BLaER1 treated with 17β-estradiol and CSF1 and Interleukin-3, amounts not matched to agents 10 nM and 100 nM (cell line): Measurements from ENCODE around the gene CBY2.
"Not testable (repeated sequence)": the region's sequence is repeated elsewhere in the genome, so short reads cannot be mapped to it uniquely, and the experiment has no call there.

ENCODE experiments used
- H3K27ac ChIP-seq, 11 experiments: shearing (Covaris generic); formaldehyde crosslinking; 2 replicates each; pipeline ENCODE4 v1.8.1; 2022
- H3K27me3 ChIP-seq, 11 experiments: shearing (Covaris generic); formaldehyde crosslinking; 2 replicates each; pipeline ENCODE4 v1.8.1; 2022
- H3K36me3 ChIP-seq, 11 experiments: shearing (Covaris generic); formaldehyde crosslinking; 2 replicates each; pipeline ENCODE4 v1.8.1; 2022
- H3K4me1 ChIP-seq, 10 experiments: shearing (Covaris generic); formaldehyde crosslinking; 2 replicates each; pipeline ENCODE4 v1.8.1; 2022
- H3K4me2 ChIP-seq, 11 experiments: shearing (Covaris generic); formaldehyde crosslinking; 2 replicates each; pipeline ENCODE4 v1.8.1; 2022
- H3K4me3 ChIP-seq, 10 experiments: shearing (Covaris generic); formaldehyde crosslinking; 2 replicates each; pipeline ENCODE4 v1.8.1; 2022
- H3K9ac ChIP-seq, 11 experiments: shearing (Covaris generic); formaldehyde crosslinking; 2 replicates each; pipeline ENCODE4 v1.8.1; 2022
- H3K9me3 ChIP-seq, 11 experiments: shearing (Covaris generic); formaldehyde crosslinking; replicated peaks in 1 of 11; 2 replicates each; pipeline ENCODE4 v1.8.1; 2022
- H4K20me1 ChIP-seq, 11 experiments: shearing (Covaris generic); formaldehyde crosslinking; 2 replicates each; pipeline ENCODE4 v1.8.1; 2022
- Cebpa-rat ChIP-seq, 11 experiments: shearing (Covaris generic); IDR thresholded peaks; 2 replicates each; pipeline ENCODE4 v1.8.1; 2022

Gene CBY2

GRCh38 chr13:45702088-45702487, at the start of gene CBY2:
Gene CBY2, plus strand, starts transcription at chr13:45702320. Its CDS starts 71 bp downstream, at chr13:45702391.
- Histone ChIP-seq H3K9ac (no peak within 1 kb of the TSS), H3K27me3 (no peaks in the 10 kb centered on the region), H3K4me3 (no peak within 1 kb of the TSS), H3K9me3 (no peaks in the 10 kb centered on the region), H3K36me3 (no peaks in the 10 kb centered on the region), H3K4me2 (no peak within 1 kb of the TSS), H3K27ac (no peak within 1 kb of the TSS), H3K4me1 (peaks cover 1 to 18% (median 9%) of the 10 kb centered on the region in 10 experiments; a peak in 18 of 20 replicates), H4K20me1 (no peaks in the 10 kb centered on the region)
- no peak for TF ChIP-seq Cebpa-rat (IDR thresholded peaks at IDR 0.05)

- no peaks in the 10 kb centered on the region for H3K4me1 ChIP-seq
- H3K4me3 ChIP-seq = no peak overlapping the region
- no peaks in the 10 kb centered on the region for H3K36me3 ChIP-seq
- H3K27me3 ChIP-seq = no peaks in the 10 kb centered on the region
- no peak overlapping the region for H3K9ac ChIP-seq
- no peak for TF ChIP-seq Cebpa-rat (IDR thresholded peaks at IDR 0.05)
- peaks cover 0 to 6% (median 0%) of the 10 kb centered on the region in 11 experiments; a peak in 1 of 22 replicates for H3K9me3 ChIP-seq
- H3K4me2 ChIP-seq = no peak overlapping the region
- H4K20me1 ChIP-seq = no peaks in the 10 kb centered on the region
- H3K27ac ChIP-seq = no peak overlapping the region
Observed at GRCh38 chr13:45654633-45655349, 47.3 kb upstream of the CBY2 start.

GRCh38 chr13:45658586-45659235, 43.4 kb upstream of the CBY2 start:
- Histone ChIP-seq H3K4me3 (no peak overlapping the region), H3K4me1 (no peaks in the 10 kb centered on the region; a peak in 1 of 20 replicates), H4K20me1 (no peaks in the 10 kb centered on the region), H3K9me3 (peaks cover 0 to 16% (median 0%) of the 10 kb centered on the region in 11 experiments; a peak in 2 of 22 replicates), H3K27me3 (no peaks in the 10 kb centered on the region), H3K27ac (no peak overlapping the region), H3K9ac (no peak overlapping the region), H3K4me2 (no peak overlapping the region), H3K36me3 (no peaks in the 10 kb centered on the region)
- TF ChIP-seq Cebpa-rat (IDR thresholded peaks at IDR 0.05) = no peak

- TF ChIP-seq Cebpa-rat (IDR thresholded peaks at IDR 0.05) = no peak
- no peak overlapping the region for H3K4me2 ChIP-seq
- H3K4me1 ChIP-seq = no peaks in the 10 kb centered on the region; a peak in 1 of 20 replicates
- H3K36me3 ChIP-seq = no peaks in the 10 kb centered on the region
- H4K20me1 ChIP-seq = no peaks in the 10 kb centered on the region
- no peaks in the 10 kb centered on the region for H3K27me3 ChIP-seq
- no peak overlapping the region for H3K27ac ChIP-seq
- peaks cover 0 to 16% (median 0%) of the 10 kb centered on the region in 11 experiments; a peak in 2 of 22 replicates for H3K9me3 ChIP-seq
- H3K4me3 ChIP-seq = no peak overlapping the region
- H3K9ac ChIP-seq = no peak overlapping the region
Observed at GRCh38 chr13:45659536-45659935, 42.6 kb upstream of the CBY2 start.

GRCh38 chr13:45660458-45660857, 41.7 kb upstream of the CBY2 start:
- peaks cover 0 to 16% (median 3%) of the 10 kb centered on the region in 11 experiments; a peak in 3 of 22 replicates for H3K9me3 ChIP-seq
- not testable (repeated sequence) for H3K9ac ChIP-seq, H3K27ac ChIP-seq, H3K4me1 ChIP-seq, H4K20me1 ChIP-seq, H3K4me3 ChIP-seq, H3K36me3 ChIP-seq, H3K4me2 ChIP-seq, H3K27me3 ChIP-seq

GRCh38 chr13:45662162-45662561, 40.0 kb upstream of the CBY2 start:
- Histone ChIP-seq H3K27ac (no peak overlapping the region), H4K20me1 (no peaks in the 10 kb centered on the region), H3K9me3 (peaks cover 0 to 15% (median 3%) of the 10 kb centered on the region in 11 experiments; a peak in 3 of 22 replicates), H3K4me3 (no peak overlapping the region), H3K9ac (no peak overlapping the region), H3K27me3 (no peaks in the 10 kb centered on the region), H3K4me2 (no peak overlapping the region), H3K4me1 (no peaks in the 10 kb centered on the region; a peak in 1 of 20 replicates), H3K36me3 (no peaks in the 10 kb centered on the region)
- TF ChIP-seq Cebpa-rat (IDR thresholded peaks at IDR 0.05) = no peak

GRCh38 chr13:45662903-45663302, 39.2 kb upstream of the CBY2 start:
- H3K27ac ChIP-seq, H3K4me3 ChIP-seq, H3K9ac ChIP-seq, H3K4me2 ChIP-seq, H3K4me1 ChIP-seq, H3K27me3 ChIP-seq, H4K20me1 ChIP-seq, H3K36me3 ChIP-seq, H3K9me3 ChIP-seq: not testable (repeated sequence)

GRCh38 chr13:45669626-45670025, 32.5 kb upstream of the CBY2 start:
- H4K20me1 ChIP-seq, H3K9ac ChIP-seq, H3K4me2 ChIP-seq, H3K27me3 ChIP-seq, H3K27ac ChIP-seq, H3K9me3 ChIP-seq, H3K4me3 ChIP-seq, H3K36me3 ChIP-seq: not testable (repeated sequence)
- H3K4me1 ChIP-seq = peaks cover 0 to 13% (median 0%) of the 10 kb centered on the region in 10 experiments; a peak in 4 of 20 replicates

GRCh38 chr13:45670189-45670885, 31.8 kb upstream of the CBY2 start:
- peaks cover 0 to 19% (median 0%) of the 10 kb centered on the region in 10 experiments; a peak in 5 of 20 replicates for H3K4me1 ChIP-seq
- no peak for TF ChIP-seq Cebpa-rat (IDR thresholded peaks at IDR 0.05)
- no peaks in the 10 kb centered on the region for H4K20me1 ChIP-seq
- H3K4me3 ChIP-seq = no peak overlapping the region
- no peak overlapping the region for H3K4me2 ChIP-seq
- H3K36me3 ChIP-seq = no peaks in the 10 kb centered on the region
- H3K9ac ChIP-seq = no peak overlapping the region
- no peaks in the 10 kb centered on the region for H3K27me3 ChIP-seq
- H3K9me3 ChIP-seq = peaks cover 0 to under 1% (median 0%) of the 10 kb centered on the region in 11 experiments; a peak in 1 of 22 replicates
- no peak overlapping the region for H3K27ac ChIP-seq
